Stimulated activated naive CD4-positive, alpha-beta T cell (primary cell): ENCODE results near the gene PLCB3.

Source experiments
- DNase-seq, 6 experiments: peaks; one replicate each; lab custom pipeline; 2025; lab: John Stamatoyannopoulos, UW

PLCB3 gene

DNA sequence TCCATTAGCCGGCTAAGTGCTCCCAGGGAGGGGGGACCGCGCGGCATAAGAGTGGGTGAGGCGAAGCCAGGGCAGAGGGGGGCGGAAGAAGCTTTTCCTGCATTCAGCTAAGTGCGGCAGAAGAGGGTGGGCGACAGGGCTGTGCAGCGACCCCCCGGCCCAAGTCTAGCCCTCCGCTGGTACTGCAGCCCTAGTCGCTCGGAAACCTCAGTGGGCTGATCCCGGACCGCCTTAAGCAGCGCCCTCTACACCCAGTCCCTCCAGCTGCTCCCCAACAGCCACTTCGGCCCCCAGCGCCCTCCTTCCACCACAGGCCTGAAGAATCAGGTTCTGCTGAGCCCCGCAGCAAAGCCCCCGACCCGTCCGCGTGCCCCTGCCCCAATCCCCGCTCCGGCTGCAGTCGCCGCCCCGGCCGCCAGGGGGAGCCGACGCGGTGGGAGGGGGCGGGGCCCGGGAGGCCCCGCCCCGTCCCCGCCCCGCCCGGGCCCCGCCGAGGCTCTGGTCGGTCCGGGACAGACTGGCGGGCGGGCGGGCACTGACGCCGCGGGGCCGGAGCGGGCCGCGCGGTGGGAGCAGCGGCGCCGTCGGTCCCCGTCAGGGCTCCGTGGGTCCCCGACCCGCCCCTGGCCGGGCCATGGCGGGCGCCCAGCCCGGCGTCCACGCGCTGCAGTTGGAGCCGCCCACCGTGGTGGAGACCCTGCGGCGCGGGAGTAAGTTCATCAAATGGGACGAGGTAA lies at the start of gene PLCB3:
TSS of gene PLCB3 (plus strand) at position 515 of the 737 bp plus-strand sequence. CDS start at position 635, 120 bp downstream.
- DNase-seq = peak; percentile 19 to 74 (median 51)

DNA sequence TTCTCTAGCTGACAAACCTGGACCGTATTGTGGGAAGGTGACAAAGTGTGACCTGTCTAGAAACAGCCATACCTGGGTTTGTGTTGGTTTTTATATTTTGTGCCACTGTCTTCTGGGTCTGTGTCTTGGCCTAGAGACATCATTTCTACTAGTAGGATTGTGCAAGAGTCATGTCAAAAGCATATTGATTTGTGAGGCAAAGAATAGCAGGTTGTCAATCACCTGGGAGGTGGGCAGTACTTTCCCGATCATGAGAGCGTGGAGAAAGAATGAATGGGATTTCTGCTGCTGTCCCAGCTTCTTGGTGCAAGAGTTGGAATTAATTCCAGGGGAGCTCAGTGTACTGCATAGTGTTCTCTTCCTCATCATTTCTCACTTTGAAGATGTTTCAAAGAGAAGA lies 49.8 kb upstream of the PLCB3 start:
- DNase-seq = no peak

DNA sequence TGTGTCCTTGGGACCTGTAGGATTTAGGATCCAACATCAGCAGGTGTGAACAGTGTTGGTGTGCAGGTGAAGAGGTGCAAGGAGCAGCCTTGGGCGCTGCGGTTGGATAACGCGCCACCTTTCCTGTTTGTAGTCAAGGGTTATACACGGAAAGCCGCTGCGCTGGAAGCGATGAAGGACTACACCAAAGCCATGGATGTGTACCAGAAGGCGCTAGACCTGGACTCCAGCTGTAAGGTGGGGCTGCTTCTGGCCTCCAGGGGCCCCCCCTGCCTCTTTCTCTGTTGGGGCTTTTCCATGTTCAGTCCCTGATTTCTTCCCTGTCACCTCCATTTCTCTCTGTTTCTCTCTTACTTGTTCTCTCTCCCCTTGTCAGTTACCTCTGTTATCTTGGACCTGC lies 48.3 kb upstream of the PLCB3 start:
- DNase-seq = no peak

DNA sequence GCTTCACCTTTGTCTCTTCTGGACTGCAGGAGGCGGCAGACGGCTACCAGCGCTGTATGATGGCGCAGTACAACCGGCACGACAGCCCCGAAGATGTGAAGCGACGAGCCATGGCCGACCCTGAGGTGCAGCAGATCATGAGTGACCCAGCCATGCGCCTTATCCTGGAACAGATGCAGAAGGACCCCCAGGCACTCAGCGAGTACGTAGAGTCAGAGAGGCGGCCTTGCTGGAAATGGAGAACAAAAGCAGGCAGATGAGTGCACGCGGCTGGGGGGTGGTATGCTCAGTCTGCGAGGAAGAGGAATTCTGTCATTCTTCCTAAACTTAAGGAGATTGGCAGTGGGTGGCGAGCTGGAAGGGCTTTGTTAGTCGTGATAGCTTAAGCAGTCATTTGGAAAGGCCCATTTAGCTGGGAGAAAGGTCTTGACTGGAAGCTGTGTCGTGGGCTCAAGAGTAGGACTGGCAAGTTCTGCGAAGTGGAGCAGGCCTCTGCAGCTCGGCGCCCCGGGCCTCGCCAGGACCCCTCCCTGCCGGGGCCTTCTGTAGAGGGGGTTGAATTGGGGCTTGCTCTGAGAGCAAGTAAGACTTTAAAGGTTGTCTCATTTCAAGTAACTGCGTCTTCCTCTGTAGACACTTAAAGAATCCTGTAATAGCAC lies 47.8 kb upstream of the PLCB3 start:
- DNase-seq = no peak

DNA sequence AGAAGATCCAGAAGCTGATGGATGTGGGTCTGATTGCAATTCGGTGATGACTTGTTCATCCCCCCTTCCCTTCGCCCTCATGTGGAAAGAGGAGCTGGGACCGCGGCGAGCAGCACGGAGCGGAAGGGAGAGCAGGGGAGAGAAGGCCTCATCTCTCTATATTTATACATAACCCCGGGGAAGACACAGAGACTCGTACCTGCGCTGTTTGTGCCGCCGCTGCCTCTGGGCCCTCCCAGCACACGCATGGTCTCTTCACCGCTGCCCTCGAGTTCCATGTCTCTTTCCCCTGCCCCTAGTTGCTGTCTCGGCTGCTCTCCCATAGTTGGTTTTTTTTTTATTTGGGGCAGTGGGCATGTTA lies 47.3 kb upstream of the PLCB3 start:
- no peak for DNase-seq

DNA sequence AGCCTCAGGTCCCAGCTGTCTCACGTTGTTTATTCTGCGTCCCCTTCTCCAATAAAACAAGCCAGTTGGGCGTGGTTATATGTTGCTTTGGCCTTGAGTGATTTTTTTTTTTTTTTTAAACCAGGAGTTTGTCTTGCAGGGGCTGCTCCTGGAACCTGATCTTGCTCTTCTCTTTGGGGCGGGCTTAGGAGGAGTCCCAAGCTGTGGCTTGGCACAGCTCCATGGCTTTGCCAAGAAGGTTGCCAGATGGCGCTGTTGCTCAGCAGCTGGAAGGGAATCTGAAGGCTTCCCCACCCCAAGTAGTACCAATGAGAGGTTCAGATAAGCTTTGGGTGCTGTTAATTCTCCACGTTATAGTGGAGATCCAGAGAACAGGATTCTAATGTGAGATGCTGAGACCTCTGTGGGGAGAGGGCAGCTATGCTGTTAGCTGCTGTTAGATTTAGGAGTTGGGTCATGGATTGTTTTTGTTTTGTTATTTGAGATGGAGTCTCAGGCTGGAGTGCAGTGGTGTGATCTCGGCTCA lies 46.8 kb upstream of the PLCB3 start:
- DNase-seq = peak; percentile 73 to 83 (median 82)

DNA sequence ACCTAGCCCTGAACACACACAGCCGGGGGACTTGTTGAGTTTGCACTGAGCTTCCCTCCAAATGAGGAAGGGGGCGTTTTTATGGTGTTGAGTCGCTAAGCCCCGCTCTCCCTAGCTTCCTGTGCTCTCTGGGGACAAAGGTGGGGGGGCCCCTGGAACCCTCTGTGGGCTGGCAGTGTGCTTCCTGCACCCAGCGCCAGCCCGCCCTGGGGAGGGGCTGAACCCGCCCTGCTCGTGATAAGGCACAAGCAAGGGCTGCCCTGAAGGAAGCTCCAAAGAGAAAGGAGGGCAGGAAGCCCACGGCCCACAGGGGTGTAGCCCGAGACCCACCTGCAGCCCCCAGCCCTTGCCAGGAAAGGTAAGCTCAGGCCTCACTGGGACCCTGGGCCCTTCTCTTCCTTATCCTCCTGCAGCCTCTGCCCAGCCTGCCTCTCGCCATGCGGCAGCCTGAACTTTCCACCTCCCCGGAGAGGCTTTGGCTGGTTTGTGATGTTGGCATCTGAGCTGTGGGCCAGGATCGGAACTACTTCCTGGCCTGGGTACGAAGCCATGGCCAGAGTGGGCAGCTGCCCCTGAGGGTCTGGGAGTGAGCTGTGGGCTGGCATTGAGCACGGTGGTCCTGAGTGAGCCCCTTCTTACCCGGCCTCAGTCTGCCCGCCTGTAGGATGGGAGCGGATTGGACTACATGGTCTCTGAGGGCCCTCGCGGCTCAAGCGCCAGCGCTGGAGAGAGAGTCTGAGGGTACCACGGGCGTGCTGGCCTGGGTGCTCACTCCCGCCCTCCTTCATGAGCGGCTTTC lies 44.7 kb upstream of the PLCB3 start, which contains the start of gene FERMT3:
TSS of gene FERMT3 (plus strand) at position 265 of the 799 bp plus-strand sequence. CDS start 644 bp downstream, outside the sequence.
- peak; percentile 38 to 73 (median 68) for DNase-seq

DNA sequence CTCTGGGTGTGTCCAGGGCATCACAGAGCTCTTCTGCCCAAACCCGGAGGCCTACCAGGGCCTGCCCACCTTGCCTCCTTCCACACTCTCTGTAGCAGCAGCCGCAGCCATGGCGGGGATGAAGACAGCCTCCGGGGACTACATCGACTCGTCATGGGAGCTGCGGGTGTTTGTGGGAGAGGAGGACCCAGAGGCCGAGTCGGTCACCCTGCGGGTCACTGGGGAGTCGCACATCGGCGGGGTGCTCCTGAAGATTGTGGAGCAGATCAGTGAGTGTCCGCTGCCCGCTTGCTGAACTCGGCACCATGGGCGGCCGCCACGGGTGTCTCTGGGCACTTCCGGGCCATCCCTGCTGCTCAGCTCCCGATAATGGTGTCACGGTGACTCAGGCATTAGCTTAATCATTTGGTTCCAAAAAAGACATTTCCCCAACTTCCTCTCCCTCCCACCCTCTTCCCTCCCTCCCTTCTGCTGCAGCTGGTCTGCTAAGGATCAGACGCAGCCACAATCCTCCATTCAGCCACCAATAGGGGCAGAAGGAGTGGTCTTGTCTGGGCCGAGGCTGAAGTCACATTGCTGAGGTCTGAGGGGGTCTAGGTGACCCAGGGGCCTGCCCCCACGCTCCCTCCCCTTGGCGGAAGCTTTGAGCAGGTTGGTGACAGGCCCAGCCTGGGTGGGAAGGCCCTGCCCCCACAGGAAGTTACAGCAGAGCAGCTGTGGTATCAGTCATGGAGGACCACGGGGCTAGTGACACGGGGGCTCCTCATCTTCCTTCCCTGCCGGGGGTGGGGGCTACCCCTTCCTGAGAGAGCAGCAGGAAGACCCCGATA lies 43.9 kb upstream of the PLCB3 start:
- DNase-seq = peak; percentile 48 to 70 (median 59)

DNA sequence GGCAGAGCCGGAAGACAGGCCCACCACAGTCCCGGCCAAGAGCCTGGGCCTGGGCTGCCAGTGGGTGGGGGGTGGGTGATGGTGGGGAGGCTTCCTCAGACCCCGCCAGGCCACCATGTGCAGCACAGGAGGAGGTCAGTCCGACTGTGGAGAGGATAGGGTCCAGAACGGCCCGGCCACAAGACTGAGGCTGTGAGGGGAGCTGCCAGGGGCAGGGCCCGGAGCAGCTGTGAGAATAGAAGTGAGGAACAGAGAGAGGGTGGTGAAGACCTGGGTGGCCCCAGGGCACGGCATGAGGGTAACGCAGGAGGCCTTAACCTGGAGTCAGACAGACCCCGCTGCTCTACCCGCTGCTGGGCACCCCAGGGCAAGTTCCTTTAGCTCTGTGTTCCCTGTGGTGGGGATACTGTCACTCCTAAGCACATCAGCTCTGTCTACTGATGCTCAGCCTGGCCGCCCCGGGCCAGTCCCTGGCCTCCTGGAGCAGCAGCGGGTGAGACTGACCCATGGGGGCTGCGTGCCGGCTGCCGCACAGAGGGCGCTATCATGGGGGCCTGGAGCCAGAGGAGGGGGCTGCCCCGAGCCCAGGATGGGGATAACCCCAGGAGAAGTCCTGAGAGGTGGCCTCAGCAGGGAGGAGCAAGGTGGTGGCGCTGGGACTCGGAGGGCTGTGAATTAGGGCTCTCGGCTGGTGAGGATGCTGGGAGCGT lies 43.1 kb upstream of the PLCB3 start:
- no peak for DNase-seq

DNA sequence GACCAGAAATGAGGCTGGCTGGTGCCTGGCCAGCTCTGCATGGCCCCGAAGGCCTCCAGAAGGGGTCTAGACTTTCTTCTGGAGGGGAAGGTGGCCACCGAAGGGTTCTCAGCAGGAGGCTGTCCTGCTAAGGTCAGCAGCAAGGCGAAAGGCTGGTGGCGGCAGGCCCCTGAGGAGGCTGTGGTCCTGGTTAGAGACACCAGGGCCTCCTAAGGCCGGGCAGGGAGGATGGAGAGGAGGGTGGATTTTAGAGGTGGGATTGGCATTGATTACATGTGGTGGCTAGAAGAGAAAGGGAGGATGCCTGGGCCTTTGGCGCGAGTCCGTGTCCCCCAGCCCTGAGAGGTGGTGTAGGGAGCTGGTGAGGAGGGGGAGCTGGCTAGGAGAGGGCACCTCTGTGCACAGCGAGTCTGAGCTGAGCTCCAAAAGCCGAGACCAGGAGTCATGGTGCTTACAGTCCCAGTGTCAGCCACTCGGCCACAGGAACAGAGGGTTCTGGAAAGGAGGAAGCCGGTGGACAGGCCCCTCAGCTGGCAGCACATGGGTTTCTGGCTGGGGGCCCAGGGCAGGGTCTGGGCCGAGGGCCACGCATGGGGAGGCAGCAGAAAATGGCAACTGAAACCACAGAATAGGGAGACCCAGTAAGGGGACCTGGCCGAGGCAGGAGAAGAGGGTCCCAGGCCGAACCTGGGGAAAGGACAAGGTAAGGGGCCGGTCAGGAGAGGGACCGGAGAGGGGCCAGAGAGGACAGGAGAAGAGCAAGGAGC lies 42.4 kb upstream of the PLCB3 start:
- DNase-seq = no peak

DNA sequence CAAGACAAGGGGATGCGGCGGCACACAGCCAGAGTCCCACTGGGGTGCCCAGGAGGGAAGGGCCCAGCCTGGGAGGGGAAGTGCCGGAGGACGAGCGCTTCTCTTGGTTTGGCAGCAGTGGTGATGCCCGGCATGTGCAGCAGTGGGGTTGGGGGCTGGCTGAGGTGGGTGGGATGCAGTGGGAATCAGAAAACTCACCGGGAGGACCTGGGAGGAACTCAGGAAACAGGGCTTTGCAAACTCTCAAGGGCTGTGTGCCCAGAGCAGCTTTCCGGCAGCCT lies 41.8 kb upstream of the PLCB3 start:
- DNase-seq = no peak

DNA sequence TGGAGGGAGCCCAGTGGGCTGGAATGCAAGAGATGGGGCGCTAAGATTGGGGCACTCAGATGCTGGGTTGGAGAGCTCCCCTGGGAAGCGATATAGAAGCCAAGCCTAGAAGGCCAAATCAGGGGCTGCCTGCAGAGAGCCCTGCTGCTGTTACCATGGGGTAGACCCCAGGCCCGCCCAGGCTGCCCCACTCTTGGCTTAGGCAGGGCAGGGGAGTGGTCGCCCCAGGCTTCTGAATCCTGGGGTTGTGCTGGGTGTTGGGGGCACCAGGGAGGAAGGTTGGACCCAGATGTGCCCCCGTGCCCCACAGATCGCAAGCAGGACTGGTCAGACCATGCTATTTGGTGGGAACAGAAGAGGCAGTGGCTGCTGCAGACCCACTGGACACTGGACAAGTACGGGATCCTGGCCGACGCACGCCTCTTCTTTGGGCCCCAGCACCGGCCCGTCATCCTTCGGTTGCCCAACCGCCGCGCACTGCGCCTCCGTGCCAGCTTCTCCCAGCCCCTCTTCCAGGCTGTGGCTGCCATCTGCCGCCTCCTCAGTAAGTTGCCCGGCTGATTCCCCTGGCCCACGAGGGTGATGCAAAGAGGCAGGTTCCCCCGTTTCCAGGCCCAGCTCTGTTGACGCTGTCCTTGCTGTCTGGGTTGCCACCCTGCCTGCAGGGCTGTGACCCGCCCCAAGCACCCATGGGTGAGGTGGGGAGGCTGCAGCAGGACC lies 40.9 kb upstream of the PLCB3 start:
- no peak for DNase-seq

DNA sequence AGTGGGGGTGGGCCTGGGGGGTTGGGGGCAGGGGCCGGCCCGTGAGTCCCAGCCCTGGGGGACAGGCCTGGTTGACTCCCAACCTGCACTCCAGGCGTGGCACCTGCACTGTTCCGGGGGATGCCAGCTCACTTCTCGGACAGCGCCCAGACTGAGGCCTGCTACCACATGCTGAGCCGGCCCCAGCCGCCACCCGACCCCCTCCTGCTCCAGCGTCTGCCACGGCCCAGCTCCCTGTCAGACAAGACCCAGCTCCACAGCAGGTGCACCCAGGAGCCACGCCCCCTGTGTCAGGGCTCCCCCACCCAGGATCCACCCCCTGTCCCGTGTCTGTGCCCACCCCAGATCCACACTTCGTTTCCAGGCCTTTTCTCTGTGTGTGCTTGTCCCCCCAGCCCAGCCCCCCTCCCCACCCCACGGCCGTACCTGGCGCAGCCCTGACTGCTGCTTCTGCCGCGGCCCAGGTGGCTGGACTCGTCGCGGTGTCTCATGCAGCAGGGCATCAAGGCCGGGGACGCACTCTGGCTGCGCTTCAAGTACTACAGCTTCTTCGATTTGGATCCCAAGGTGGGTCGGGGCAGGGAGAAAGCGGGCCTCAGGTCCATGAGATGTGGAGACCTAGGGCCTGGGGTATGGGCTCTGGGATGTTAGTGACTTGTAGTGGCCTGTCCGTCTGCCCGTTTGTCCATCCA lies 40.0 kb upstream of the PLCB3 start:
- DNase-seq = no peak

DNA sequence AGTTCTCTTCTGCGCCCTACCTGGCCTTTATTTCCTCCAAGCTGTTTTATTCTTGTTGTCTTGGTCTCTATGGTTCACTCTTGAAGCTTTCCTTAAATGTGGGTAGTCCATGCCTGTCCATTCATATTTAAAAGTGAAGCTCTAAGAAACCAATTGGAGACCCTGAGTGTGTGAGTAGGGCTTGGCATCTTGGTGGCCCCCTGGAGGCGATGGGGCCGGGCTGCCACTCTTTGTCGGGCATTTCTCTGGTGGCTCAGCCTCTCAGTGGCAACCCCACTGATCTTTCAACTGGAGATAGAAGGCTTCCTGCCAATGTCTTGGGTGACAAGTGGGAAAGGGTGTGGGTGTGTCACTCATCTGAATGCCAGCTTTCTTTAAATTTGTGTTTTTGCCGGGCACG lies 34.5 kb upstream of the PLCB3 start:
- no peak for DNase-seq

DNA sequence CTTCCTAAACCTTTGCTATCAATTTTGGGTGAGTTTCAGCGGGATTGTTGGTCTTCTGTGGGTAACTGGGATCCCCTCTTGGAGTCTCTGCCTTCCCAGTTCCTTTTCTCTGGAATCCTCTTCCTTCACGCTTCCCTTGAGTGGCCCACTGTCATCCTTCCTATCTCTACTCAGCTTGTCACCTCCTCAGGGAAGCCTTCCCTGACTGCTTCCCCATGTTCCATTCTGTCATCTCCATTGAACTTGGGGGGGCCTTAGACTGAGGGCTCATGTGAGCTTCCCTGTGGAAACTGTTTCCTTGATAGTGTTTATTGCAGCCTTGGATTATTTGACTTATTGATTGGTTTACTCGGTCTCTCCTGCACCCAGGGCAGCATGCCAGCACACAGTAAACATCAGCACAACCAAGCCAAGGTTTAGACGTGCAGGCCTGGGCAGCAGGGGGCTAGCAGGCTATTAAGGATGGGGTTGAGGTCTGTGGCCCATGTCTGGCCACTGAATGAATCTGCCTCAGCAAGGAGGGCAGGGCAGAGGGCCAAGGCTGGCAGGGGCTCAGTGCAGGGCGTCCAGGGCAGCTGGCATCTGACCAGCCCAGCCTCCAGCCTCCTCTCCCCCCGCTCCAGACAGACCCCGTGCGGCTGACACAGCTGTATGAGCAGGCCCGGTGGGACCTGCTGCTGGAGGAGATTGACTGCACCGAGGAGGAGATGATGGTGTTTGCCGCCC lies 32.5 kb upstream of the PLCB3 start:
- no peak for DNase-seq

DNA sequence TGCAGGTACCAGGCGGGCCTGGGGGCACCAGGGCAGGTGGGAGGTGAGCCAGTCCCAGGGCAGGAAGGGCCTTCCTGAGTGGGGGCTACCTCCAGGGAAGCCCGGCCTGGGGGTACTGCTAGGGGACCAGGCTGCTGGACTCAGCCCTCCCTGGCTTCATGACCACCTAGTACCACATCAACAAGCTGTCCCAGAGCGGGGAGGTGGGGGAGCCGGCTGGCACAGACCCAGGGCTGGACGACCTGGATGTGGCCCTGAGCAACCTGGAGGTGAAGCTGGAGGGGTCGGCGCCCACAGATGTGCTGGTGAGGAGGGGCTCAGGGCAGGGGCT lies 32.0 kb upstream of the PLCB3 start:
- DNase-seq = no peak

DNA sequence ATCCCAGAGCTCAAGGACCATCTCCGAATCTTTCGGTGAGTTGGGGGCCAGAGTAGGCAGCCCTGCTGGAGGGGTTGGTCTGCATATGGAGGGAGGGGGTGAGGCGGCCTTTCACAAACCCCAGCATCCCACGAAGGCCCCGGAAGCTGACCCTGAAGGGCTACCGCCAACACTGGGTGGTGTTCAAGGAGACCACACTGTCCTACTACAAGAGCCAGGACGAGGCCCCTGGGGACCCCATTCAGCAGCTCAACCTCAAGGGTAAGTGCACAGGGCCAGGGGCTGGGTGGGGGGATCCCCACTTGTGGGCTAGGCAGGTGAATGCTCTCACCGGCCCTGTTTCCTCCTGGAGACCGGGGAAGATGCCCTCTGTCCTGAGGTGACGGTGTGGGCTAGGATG lies 31.6 kb upstream of the PLCB3 start:
- no peak for DNase-seq

DNA sequence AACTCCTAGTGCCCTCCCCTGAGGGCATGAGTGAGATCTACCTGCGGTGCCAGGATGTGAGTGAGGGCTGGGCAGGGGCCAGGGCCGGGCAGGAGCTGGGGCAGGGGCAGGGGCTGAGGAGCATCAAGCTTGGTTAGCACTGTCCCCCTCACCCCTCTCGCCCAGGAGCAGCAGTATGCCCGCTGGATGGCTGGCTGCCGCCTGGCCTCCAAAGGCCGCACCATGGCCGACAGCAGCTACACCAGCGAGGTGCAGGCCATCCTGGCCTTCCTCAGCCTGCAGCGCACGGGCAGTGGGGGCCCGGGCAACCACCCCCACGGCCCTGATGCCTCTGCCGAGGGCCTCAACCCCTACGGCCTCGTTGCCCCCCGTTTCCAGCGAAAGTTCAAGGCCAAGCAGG lies 31.1 kb upstream of the PLCB3 start:
- DNase-seq = no peak

DNA sequence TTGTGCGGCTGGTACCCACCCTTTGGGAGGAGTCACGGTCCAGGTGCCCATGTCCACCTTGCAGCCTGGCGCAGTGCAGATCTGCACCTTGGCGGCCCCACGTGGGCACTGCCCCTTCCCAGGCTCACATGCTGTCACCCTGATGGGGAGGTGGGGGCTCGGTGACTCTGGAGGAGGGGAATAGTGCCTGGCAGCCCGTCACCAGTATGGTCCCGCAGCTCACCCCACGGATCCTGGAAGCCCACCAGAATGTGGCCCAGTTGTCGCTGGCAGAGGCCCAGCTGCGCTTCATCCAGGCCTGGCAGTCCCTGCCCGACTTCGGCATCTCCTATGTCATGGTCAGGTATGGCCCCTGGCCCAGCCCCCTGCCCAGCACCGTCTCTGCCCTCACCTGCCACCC lies 30.5 kb upstream of the PLCB3 start:
- no peak for DNase-seq
